GM18858 (cell line): ENCODE measurements around the gene FLAD1.
A peak's percentile ranks its signal among the peaks of the same experiment; 100 is the strongest.

Experiments
- ATAC-seq: cut with Tn5 transposase; IDR thresholded peaks from one replicate; pipeline ENCODE4 v1.9.1; 2021; ENCODE audit not compliant: unreplicated experiment

The FLAD1 gene

DNA sequence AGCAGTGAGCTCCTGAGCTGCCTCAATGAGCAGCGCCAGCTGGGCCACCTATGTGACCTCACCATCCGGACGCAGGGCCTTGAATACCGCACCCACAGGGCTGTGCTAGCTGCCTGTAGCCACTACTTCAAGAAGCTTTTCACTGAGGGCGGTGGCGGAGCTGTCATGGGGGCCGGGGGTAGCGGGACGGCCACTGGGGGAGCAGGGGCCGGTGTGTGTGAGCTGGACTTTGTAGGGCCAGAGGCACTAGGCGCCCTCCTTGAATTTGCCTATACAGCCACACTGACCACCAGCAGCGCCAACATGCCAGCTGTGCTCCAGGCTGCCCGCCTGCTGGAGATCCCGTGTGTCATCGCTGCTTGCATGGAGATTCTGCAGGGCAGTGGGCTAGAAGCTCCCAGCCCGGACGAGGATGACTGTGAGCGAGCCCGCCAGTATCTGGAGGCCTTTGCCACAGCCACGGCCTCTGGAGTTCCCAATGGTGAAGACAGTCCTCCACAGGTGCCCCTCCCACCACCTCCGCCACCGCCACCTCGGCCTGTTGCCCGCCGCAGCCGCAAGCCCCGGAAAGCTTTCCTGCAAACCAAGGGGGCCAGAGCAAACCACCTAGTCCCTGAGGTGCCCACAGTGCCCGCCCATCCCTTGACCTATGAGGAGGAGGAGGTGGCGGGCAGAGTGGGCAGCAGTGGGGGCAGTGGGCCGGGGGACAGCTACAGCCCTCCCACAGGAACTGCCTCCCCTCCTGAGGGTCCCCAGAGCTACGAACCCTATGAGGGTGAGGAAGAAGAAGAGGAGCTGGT, 31.8 kb downstream of the FLAD1 start:
- ATAC-seq: no peak

DNA sequence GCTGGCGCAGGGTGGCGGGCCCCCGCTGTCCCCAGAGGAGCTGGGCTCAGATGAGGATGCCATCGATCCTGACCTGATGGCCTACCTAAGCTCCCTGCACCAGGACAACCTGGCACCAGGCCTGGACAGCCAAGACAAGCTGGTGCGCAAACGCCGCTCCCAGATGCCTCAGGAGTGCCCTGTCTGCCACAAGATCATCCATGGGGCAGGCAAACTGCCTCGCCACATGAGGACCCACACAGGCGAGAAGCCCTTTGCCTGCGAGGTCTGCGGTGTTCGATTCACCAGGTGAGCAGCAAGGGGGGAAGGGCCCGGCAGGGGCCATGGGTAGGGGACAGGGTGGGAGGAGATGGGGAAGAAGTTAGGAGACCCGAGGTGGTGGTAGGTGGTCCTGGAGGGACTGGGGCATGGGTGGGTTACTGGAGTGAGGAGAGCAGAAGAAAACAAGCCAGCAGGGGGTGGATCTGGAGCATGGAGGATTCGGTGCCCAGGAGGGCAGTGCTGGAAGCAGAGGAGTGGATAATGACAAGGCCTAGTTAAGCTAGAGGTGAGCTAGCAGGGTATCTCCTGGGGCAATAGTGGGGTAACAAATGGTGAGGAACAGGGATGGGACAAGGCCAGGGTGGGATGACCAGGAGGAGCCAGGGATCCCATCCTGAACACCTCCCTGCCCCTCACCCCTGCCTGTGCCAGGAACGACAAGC, 32.5 kb downstream of the FLAD1 start:
- no peak for ATAC-seq

DNA sequence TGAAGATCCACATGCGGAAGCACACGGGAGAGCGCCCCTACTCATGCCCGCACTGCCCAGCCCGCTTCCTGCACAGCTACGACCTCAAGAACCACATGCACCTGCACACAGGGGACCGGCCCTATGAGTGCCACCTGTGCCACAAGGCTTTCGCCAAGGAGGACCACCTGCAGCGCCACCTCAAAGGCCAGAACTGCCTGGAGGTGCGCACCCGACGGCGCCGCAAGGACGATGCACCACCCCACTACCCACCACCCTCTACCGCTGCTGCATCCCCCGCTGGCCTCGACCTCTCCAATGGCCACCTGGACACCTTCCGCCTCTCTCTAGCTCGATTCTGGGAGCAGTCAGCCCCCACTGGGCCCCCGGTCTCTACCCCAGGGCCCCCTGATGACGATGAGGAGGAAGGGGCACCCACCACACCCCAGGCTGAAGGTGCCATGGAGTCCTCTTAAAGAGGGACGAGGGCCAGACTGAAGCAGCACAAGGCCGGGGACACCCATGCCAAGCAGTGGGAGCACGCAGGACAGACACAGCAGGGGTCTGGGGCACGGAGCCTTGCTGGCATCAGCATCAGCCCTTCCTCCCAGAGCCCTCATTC, 33.2 kb downstream of the FLAD1 start:
- ATAC-seq: no peak

DNA sequence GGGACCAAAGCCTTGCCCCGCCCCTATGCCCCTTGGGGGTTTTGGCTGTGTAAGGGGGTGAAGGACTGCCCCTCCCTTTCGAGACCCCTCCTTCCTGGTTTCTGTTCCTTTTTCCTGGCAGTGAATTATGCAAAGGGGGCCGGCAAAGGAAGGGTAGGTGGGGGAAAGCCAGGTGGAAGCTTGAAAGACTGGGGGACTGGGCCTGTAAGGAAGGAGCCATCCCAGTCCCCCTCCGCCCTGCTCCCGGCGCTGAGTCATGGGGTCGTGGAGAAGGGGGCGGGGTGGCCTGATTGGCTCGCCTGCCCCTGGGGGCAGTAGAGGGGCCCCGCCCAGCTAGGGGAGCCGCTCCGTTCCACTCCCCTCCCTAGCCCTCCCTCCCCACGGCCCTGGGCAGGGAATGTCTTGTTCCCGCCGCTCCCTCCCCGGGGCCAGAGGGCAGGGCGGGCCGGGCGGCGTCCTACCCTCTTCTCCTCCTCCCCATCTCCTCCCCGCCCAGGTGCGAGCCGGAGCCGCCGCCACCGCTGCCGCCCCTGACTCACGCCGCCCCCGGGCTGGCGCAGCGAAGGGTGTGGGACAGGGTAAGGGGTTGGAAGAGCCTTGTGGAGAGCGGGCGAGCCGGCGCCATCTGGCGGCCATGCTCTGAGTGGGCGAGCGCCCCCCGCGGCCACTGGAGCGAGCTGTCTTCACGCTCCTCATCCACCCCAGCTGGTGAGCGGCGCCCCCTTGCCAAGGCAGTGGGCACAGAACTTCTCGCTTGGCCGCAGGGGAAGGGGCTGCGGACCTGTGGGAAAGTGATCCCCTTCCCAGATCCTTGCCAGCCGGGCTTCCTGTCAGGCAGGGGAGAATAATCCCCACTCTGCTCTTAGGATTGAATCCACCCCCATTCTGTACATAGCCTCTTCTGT, 34.1 kb downstream of the FLAD1 start:
- peak; percentile 63 for ATAC-seq

DNA sequence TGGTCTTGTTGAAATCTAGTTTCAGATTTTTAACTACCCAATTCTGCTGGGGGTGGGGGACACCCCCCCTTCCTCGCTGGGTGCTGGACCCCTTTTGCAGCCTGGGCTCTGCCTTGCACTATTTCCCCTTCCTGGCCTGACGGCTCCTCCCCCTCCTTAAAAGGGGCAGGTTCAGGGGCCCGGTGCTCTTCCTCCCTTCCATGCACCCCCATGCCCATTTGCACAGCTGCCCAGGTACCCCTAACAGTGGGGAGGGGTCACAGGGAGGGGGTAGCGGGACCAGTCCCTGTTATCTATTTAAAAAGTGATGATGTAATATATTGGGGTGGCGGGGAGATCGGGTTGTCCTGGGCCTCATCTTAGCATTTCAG, 34.8 kb downstream of the FLAD1 start:
- ATAC-seq: no peak

DNA sequence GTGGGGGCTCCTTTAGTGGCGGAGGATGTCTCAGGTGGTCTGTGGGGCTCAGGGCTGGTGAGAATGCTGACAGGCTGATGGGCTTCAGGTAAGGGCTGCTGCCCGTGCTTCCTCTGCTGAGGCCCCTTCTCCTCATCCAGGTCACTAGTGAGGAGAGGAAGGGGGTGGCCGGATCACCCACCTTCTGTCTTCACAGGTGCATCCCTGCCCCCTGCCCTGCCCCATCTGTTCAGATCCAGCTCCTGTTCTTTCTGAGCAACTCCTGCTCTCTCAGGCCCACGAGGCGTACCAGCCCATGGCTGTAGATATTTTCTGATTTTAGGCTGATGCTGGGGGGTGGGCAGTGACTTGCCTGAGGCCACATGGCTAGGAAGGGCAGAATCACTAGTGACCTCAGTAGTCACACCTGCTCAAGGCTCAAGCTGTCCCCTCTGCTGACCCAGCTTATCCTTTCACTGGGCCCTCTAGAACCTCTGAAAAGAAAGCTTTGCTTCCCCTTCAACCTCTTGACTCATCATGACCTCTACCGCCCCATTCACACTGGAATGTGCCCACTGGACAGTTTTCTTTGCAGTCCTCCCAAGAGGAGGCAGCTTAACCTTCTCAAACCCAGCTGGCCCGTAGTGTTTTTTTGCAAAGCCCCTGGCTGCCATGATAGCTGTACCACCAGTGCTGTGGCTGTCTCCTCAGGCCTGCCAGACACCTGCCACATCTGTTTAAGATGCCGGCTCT, 35.6 kb downstream of the FLAD1 start:
- ATAC-seq: no peak

DNA sequence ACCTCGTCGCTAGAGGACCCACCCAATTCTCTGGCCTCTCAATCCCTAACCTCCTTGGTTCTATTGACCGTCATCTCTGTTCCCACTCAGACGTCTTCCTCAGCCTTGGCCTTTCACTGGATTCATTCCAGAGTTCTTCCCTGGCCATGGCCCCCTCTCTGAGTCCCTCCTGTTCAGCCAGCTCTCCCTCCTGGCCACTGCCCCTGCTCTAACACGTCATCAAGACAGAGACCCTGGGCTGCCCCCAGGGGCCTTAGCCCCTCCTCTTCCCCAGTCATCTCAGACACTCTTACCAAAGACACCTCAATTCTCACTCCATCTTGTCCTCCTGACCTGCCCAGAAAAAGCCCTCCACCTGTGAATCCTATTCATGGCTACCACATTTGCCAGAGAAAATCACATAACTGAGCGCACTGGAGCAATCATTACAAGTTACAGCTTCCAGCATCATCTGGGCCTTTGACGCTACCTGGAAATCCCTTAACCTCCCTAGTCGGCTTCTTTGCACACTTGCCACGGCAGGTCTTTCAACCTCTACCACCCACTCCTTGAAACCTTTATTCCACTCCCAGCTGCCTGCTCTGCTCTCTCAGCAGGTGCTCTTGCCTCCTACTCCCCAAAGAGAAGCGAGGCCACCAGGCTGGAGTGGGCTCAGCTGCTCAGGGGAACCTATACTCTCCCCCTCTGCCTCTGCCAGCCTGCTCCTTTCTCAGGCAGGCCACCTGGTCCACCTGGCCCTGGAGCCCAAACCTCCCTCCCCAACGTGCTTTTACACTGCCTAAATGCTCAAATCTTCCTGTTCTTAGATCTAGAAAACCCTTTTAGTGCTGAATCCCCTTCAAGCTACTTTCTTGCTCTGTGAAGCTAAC, 36.5 kb downstream of the FLAD1 start:
- no peak for ATAC-seq

DNA sequence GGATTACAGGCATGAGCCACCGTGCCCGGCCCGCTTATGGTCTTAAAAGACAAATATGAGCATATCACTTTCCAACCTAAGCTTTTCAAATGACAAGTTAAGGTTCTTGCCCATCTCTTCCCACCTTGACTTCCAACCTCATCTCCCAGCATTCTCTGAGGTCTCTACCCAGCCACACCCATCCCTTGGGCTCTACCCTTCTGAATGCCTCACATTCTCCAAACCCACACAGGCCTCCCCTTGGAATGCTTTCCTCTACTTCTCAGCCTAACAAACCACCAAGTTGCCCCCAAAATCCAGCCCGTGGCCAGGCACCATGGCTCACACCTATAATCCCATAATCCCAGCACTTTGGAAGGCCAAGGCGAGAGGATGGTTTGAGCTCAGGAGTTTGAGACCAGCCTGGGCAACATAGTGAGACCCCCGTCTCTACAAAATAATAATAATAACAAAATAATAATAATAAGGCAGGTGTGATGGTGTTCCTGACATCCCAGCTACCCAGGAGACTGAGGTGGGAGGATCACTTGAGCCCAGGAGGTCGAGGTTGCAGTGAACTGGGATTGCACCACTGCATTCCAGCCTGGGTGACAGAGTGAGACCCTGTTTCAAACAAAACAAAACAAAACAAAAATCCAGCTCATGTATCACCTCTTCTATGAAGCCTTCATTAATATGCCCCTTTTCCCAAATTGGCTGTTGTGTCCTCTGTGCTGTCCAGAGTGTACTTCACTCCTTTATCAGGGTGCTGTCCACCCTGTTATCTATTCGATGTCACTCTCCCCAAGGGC, 39.2 kb downstream of the FLAD1 start:
- ATAC-seq: no peak

DNA sequence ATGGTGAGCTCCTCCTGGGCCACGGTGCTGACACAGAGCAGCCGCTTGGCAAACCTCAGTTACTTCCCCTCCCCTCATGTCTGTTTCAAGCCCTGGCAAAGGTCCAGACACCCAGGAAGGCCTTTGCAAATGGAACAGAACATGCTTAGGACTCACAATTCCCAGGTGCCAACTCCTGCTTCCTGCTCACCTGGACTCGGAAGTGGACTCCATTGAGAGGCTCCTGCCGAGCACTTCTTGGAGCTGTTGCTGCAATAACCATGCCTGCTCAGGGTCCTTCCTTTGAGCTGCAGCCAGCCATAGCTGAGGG, 39.7 kb downstream of the FLAD1 start:
- no peak for ATAC-seq

DNA sequence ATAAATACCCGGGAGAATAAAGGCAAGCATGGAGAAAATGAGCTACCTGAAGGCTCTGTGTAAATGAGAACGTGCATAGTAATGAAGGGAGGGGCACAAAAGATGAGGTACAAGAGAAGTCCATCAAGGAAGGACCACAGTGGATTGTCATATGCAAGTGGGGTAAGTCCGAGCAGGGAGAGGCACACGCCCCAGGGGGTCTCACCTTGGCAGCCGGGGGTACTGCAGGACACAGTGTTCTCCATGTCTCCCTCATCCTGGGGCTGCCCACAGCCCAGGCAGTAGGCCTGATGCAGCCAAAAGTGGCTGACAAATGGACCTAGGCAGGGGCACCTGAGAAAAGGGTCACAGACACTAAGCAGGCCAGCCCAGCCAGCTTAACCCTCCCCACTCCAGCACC, 40.5 kb downstream of the FLAD1 start:
- no peak for ATAC-seq

DNA sequence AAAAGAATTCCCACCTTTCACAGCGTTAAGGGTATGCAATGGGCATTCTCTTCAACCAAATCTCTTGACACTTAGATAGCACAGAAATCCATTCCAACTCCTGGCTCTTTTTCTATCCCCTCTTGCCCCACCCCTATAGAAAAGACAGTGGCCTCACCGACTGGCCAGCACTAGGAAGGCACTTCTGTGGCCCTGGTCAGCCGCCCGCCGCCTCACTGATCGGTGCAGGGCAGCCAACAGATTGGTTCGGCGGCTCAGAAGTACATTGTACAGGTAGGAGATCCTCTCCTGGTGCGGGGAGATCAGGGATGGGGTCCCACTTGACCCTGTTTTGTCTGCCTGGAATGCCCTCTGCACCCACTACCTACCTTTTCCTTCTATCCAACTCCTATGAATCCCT, 41.2 kb downstream of the FLAD1 start:
- no peak for ATAC-seq

DNA sequence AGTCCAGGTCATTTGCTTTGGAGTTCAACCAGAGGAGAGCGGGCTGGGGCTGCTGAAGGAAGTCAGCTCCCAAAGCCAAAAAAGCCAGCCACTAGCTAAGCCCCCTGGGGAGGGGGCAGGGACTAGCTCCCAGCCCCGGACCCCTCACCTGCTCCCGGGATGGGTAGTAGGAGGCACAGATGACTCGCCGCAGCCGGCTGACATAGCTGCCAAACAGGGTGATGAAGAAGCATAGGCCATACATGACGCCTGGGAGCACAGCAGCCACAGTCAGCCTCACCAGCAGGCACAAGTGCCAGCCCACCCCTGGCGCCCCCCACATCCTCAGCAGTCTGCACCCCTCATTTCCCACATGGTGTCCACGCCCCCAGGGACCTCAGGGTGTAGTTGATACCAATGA, 43.0 kb downstream of the FLAD1 start:
- ATAC-seq: no peak

DNA sequence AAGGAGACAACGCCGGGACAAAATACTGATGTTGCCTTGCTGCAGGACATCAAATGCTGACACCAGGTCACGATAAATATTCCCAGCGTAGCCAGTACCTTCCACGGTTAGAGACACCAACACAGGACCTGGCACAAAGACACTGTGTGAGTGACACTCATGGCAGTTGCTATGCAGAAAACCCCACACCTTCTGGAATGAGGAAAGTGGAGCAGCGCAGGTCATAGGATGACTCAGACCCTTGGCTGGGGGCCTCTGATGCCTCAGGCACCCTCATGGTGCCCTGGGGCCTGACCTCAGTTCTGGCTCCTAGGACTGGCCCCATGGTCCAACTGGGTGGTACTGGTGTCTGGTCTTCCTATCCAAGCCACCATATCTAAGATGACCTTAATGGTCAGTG, 43.4 kb downstream of the FLAD1 start:
- ATAC-seq: no peak

DNA sequence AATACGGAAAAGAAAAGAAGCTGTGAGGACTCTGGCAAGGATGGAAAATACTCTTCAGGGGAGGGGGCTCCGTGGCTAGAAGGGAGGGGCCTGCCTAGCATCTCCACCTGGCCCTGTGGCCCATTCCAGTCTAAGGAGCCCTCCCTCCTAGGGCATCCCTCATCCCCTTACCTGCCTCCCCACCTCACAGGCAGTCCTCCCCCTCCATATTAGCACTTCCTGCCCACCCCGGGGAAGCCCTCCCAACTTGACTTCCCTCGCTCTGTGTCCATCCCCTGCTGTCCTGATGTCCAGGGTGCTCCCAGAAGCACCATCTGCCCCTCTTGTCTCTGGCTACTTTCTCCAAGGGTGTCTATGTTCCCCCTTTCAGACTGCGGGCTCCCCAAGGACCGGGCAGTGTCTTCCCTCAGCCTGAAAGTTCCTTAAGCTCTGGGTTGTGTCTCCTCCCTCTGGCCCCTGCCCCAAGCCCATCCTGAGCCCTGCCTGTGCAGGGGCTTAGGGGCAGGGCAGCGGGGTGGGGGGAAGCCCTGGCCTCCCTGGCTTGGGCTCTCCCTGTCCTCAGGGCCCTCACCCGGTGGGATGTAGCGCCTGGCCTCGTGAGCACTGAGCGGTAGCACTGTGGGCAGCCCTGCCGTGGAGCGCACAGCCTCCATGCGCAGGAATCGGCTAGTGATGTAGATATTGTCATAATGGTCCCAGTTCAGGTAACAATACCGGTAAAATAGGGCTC, 46.5 kb downstream of the FLAD1 start:
- no peak for ATAC-seq

DNA sequence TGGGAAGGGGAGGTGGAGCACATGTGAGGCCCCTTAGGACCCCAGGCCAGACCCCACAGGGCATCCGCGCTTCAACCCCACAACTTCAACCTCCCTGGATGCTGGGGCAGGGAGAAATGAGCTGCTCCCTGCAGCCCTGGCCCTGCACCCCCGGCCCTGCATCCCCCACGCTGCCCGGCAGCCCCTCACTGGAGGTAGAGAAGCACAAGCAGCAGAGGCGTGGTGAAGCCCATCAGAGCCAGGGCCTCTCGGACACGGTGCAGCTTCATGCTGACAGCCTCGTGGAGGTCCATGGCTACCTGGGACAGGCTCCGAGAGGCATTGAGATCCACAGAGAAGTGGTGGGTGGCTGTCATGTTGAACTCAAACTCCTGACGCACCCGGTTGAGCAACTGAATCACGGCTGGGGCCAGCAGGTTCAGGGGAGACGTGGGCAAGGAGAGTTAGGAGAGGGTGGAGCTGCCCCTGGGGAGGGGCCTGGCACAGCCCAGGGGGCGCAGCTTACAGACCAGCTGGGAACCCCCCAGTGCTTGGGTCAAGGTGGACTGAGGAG, 47.2 kb downstream of the FLAD1 start:
- no peak for ATAC-seq

DNA sequence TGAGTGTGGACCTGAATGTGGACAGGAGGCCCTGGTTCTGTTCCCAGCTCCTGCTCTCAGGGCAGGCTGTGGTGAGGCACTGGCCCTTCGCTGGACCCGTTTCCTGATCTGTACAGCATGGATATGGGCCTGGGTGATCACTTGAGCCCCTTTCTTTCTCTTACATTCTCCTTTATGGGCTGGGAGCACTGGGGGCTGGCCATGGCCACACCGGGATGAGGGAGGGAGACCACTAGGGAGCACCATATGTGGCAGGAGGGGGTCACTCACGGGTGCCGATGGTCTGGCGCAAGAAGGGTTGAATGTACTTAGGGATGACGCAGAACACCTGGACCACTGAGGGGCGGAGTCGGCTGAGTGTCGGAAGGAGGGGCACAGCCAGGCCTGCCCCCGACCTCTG, 47.8 kb downstream of the FLAD1 start:
- ATAC-seq: no peak

DNA sequence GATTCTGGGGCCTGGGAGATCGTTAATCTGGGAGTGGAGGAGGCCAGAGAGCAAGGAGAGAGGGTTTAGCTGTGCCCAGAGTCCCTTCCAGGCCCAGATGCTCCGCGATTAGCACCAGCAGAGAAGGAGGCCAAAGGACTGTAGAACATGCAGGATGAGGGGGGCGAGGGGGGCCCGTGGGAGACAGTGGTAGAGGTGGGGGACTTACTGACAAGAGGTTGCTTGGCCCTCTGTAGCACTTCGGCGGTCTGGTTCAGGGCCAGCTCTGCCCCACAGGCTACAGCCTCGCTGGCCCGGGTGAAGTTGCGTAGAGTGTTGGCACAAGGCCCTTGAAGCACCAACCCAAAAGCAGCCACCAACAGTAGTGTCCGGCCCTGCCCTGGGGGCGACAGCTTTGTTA, 49.7 kb downstream of the FLAD1 start:
- no peak for ATAC-seq

DNA sequence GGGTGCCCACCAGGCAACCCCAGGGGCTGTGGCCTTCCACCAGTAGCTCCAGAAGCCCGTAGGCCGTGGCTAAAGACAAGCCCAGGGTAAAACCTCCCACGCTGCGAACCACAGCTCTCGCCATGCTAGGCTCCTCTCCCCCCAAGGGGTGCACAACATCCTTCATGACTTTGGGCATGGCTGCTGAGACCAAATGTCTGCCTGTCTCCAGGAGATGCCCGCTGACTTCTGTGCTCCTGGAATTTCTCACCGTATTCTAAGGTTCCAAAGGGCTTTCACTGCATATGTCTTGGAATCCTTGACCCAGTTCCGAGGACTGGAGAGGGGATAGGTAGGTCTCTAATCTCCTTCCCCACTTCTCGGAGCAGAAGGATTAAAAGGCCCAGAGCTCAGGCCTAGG, 50.4 kb downstream of the FLAD1 start, which contains the start of the genes DCST1 and DCST2:
DCST1 (plus strand) TSS at position 301 of the 400 bp plus-strand sequence. CDS start 213 bp downstream, outside the sequence.
DCST2 (minus strand) TSS at position 258 of the 400 bp plus-strand sequence; CDS start at position 178, 80 bp downstream.
- ATAC-seq: no peak
